Mesendoderm (in vitro differentiated cells): ENCODE results near the gene MYO15B.
A peak's percentile ranks its signal among the peaks of the same experiment; 100 is the strongest.

Source experiments
- DNase-seq: peaks from one replicate; pipeline ENCODE4 v3.0.0; 2013
- H2AK5ac ChIP-seq: 2 replicates; pipeline ENCODE4 v1.6.1; 2013; ENCODE audit warnings: low read length, inconsistent platforms
- H2BK120ac ChIP-seq: 2 replicates; pipeline ENCODE4 v1.6.1; 2013; ENCODE audit warnings: low read depth, mild to moderate bottlenecking, low read length, moderate library complexity, mixed read lengths
- H2BK15ac ChIP-seq: replicated peaks from 2 replicates; pipeline ENCODE4 v1.6.1; 2013; ENCODE audit warnings: low read depth, mild to moderate bottlenecking, moderate library complexity
- H2BK5ac ChIP-seq: 2 replicates; pipeline ENCODE4 v1.6.1; 2013; ENCODE audit warnings: low read length, inconsistent platforms
- H3K18ac ChIP-seq: 2 replicates; pipeline ENCODE4 v1.6.1; 2013; ENCODE audit warnings: mild to moderate bottlenecking, low read length, mixed read lengths
- H3K23ac ChIP-seq: one replicate; pipeline ENCODE4 v1.6.1; 2013; ENCODE audit warnings: low read length
- H3K27ac ChIP-seq: 2 replicates; pipeline ENCODE4 v1.5.1; 2013; ENCODE audit warnings: low read depth, mild to moderate bottlenecking, inconsistent platforms, low read length, moderate library complexity
- H3K27me3 ChIP-seq: 2 replicates; pipeline ENCODE4 v1.6.1; 2013; ENCODE audit warnings: low read length, control low read depth, mild to moderate bottlenecking, inconsistent platforms; ENCODE audit not compliant: insufficient read depth, poor library complexity
- H3K36me3 ChIP-seq: 2 replicates; pipeline ENCODE4 v1.6.1; 2013; ENCODE audit warnings: low read length, inconsistent platforms; ENCODE audit not compliant: control insufficient read depth, insufficient read depth
- H3K4ac ChIP-seq: one replicate; pipeline ENCODE4 v1.6.1; 2013; ENCODE audit warnings: low read depth, mild to moderate bottlenecking, low read length, moderate library complexity
- H3K4me1 ChIP-seq: 2 replicates; pipeline ENCODE4 v1.6.1; 2013; ENCODE audit warnings: low read depth, low read length, inconsistent platforms; ENCODE audit not compliant: control insufficient read depth
- H3K4me2 ChIP-seq: 2 replicates; pipeline ENCODE4 v1.6.1; 2013; ENCODE audit warnings: low read length
- H3K4me3 ChIP-seq: 2 replicates; pipeline ENCODE4 v1.5.1; 2013; ENCODE audit warnings: mild to moderate bottlenecking, low read length
- H3K56ac ChIP-seq: one replicate; pipeline ENCODE4 v1.6.1; 2013; ENCODE audit warnings: low read length
- H3K79me1 ChIP-seq: 2 replicates; pipeline ENCODE4 v1.6.1; 2013; ENCODE audit warnings: low read length, inconsistent platforms
- H3K79me2 ChIP-seq: 2 replicates; pipeline ENCODE4 v1.6.1; 2013; ENCODE audit warnings: mild to moderate bottlenecking, low read length; ENCODE audit not compliant: control insufficient read depth, insufficient read depth
- H3K9ac ChIP-seq: 2 replicates; pipeline ENCODE4 v1.6.1; 2013; ENCODE audit warnings: low read length, inconsistent platforms
- H4K5ac ChIP-seq: one replicate; pipeline ENCODE4 v1.6.1; 2013; ENCODE audit warnings: low read length
- H4K8ac ChIP-seq: one replicate; pipeline ENCODE4 v1.6.1; 2013; ENCODE audit warnings: low read depth, mild to moderate bottlenecking, control low read depth, low read length, moderate library complexity
- WGBS: extraction: QIAGEN DNeasy Blood & Tissue Kit; methylation state at CpG from one replicate; pipeline ENCODE4 v1.1.7; 2013; ENCODE audit warnings: low lambda C conversion rate, missing lambda C conversion rate; ENCODE audit not compliant: insufficient coverage; ENCODE audit errors: extremely low coverage; 5-methylcytosine and 5-hydroxymethylcytosine counted together

The MYO15B gene

GRCh38 chr17:75607086-75607485 lies 19.5 kb downstream of the MYO15B start:
- no peak for DNase-seq
- no peaks in the 10 kb centered on the region for H3K4me1 ChIP-seq
- H2BK5ac ChIP-seq, result no peak overlapping the region
- H3K27me3 ChIP-seq, result no peaks in the 10 kb centered on the region
- no peak overlapping the region for H4K8ac ChIP-seq
- H2BK120ac ChIP-seq, result no peak overlapping the region
- no peaks in the 10 kb centered on the region for H3K79me2 ChIP-seq
- H4K5ac ChIP-seq, result no peak overlapping the region
- H3K27ac ChIP-seq, result no peak overlapping the region
- H3K79me1 ChIP-seq, result no peaks in the 10 kb centered on the region
- WGBS, result no CpG with 5 or more reads among the region's 5 CpGs
- H2BK15ac ChIP-seq, result no peak overlapping the region
- H3K23ac ChIP-seq, result no peak overlapping the region
- H3K4me3 ChIP-seq, result no peak overlapping the region
- H3K9ac ChIP-seq, result no peak overlapping the region
- no peak overlapping the region for H3K4me2 ChIP-seq
- H2AK5ac ChIP-seq, result no peak overlapping the region
- no peak overlapping the region for H3K18ac ChIP-seq
- H3K4ac ChIP-seq, result no peak overlapping the region
- H3K56ac ChIP-seq, result no peak overlapping the region
- H3K36me3 ChIP-seq, result no peaks in the 10 kb centered on the region

DNA sequence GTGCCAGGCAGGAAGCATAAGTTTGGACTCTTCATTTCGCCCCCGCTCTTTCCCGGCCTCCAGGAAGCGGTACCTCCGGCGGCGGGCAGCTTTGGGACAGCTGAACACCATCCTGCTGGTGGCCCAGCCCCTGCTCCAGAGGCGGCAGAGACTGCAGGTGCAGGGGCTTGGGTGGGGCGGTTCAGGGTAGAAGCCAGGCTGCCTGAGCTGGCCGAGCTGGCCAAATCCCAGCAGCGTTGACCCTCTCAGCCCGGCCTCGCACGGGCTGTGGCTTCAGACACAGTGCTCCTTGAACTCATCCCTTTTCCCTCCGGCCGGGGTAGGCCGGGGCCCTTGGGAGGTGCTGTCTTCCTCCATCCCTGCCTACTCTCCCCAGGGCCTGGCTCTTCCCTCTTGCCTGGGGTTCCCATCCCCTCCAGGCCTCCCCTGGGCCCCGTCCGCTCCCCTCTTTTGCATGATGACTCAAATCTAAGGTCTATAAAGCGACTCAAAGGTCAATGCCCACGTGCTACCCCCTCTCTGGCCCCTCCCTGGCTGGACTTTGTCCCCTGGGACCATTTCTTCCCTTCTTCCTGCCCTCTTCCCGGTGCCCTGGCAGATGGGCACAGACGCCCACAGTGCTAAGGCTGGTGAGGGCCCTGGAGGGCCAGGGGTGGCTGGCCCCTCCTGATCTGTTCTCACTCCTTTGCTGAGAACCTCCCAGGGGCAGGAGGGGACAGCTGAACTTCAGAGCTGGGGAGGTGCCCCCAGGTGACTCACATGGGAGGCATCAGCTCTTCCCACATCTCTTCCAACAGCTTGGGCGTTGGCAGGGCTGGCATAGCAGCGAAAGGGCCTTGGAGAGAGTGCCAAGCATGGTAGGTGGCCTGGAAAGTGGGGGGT lies 22.7 kb downstream of the MYO15B start:
- Histone ChIP-seq H4K5ac (no peak overlapping the region), H2AK5ac (no peak overlapping the region), H3K23ac (no peak overlapping the region), H3K79me1 (no peaks in the 10 kb centered on the region), H3K56ac (no peak overlapping the region), H3K79me2 (no peaks in the 10 kb centered on the region), H2BK15ac (no peak overlapping the region), H3K4me1 (no peaks in the 10 kb centered on the region), H3K4ac (no peak overlapping the region), H3K4me3 (no peak overlapping the region), H4K8ac (no peak overlapping the region), H2BK5ac (no peak overlapping the region), H3K4me2 (no peak overlapping the region), H3K18ac (no peak overlapping the region), H3K27ac (no peak overlapping the region), H3K36me3 (no peaks in the 10 kb centered on the region), H2BK120ac (no peak overlapping the region), H3K27me3 (no peaks in the 10 kb centered on the region), H3K9ac (no peak overlapping the region)
- DNase-seq, result no peak
- no CpG with 5 or more reads among the region's 25 CpGs for WGBS

- WGBS, result no CpG with 5 or more reads among the region's 20 CpGs
- DNase-seq, result no peak
- Histone ChIP-seq H4K5ac (no peak overlapping the region), H2AK5ac (no peak overlapping the region), H3K79me2 (no peaks in the 10 kb centered on the region), H3K4ac (no peak overlapping the region), H2BK15ac (no peak overlapping the region), H3K79me1 (no peaks in the 10 kb centered on the region), H2BK5ac (no peak overlapping the region), H3K4me3 (no peak overlapping the region), H3K27ac (no peak overlapping the region), H3K4me2 (no peak overlapping the region), H4K8ac (no peak overlapping the region), H3K56ac (no peak overlapping the region), H3K27me3 (no peaks in the 10 kb centered on the region), H3K4me1 (no peaks in the 10 kb centered on the region), H3K36me3 (no peaks in the 10 kb centered on the region), H3K18ac (no peak overlapping the region), H3K9ac (no peak overlapping the region), H3K23ac (no peak overlapping the region), H2BK120ac (no peak overlapping the region)
These were observed 24.3 kb downstream of the MYO15B start for GRCh38 chr17:75611851-75612429.

GRCh38 chr17:75612906-75613626 lies 25.5 kb downstream of the MYO15B start:
- Histone ChIP-seq H4K8ac (no peak overlapping the region), H3K79me2 (no peaks in the 10 kb centered on the region), H3K23ac (no peak overlapping the region), H3K56ac (no peak overlapping the region), H4K5ac (no peak overlapping the region), H3K18ac (no peak overlapping the region), H2AK5ac (no peak overlapping the region), H3K27ac (no peak overlapping the region), H3K4me2 (no peak overlapping the region), H3K36me3 (no peaks in the 10 kb centered on the region), H3K9ac (no peak overlapping the region), H3K4me1 (no peaks in the 10 kb centered on the region), H3K4ac (no peak overlapping the region), H2BK120ac (no peak overlapping the region), H3K79me1 (no peaks in the 10 kb centered on the region), H2BK5ac (no peak overlapping the region), H3K27me3 (no peaks in the 10 kb centered on the region), H3K4me3 (no peak overlapping the region), H2BK15ac (no peak overlapping the region)
- WGBS, result no CpG with 5 or more reads among the region's 27 CpGs
- no peak for DNase-seq

DNA sequence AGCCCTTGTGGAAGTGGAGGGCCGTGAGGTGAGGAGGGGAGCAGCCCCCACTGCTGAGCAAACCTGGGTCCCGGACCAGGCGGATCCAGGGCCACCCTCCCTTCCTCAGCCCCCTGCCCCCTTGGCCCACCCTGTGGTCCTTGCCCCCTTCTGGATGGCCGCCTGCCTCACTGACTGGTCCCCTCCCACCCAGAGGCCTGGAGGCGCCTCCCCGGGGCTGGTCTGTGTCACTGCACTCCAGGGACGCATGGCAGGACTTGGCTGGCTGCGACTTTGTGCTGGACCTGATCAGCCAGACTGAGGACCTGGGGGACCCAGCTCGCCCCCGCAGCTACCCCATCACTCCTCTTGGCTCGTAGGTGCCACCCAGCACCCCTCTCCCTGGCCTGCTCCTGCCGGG lies 26.4 kb downstream of the MYO15B start:
- Histone ChIP-seq H3K23ac (no peak overlapping the region), H3K4me1 (no peaks in the 10 kb centered on the region), H3K27ac (no peak overlapping the region), H3K79me1 (no peaks in the 10 kb centered on the region), H3K18ac (no peak overlapping the region), H4K5ac (no peak overlapping the region), H2BK5ac (no peak overlapping the region), H3K4ac (no peak overlapping the region), H2BK15ac (no peak overlapping the region), H3K4me3 (no peak overlapping the region), H3K4me2 (no peak overlapping the region), H3K36me3 (no peaks in the 10 kb centered on the region), H3K56ac (no peak overlapping the region), H3K9ac (no peak overlapping the region), H3K27me3 (no peaks in the 10 kb centered on the region), H2AK5ac (no peak overlapping the region), H3K79me2 (no peaks in the 10 kb centered on the region), H2BK120ac (no peak overlapping the region), H4K8ac (no peak overlapping the region)
- WGBS, result no CpG with 5 or more reads among the region's 12 CpGs
- peak; percentile 39 for DNase-seq
